HepG2 (cell line): ENCODE results near the gene CD300LF. TPM values are rescaled to one million over a fixed set of nuclear protein-coding genes. Genes with fewer than 3 reads are reported as not detected.
A peak's percentile ranks its signal among the peaks of the same experiment; 100 is the strongest.

Source experiments
- AKAP8 ChIP-seq: sonication (generic); formaldehyde crosslinking; IDR thresholded peaks from 2 replicates; pipeline ENCODE4 v1.5.1; 2020; ENCODE audit warnings: mild to moderate bottlenecking, missing genetic modification reagents
- ARID2 ChIP-seq: sonication (generic); formaldehyde crosslinking; IDR thresholded peaks from 2 replicates; pipeline ENCODE4 v1.8.1; 2022; ENCODE audit warnings: mild to moderate bottlenecking, missing genetic modification reagents, borderline replicate concordance
- HES4 ChIP-seq: sonication (generic); formaldehyde crosslinking; IDR thresholded peaks from 2 replicates; pipeline ENCODE4 v1.9.0; 2021; ENCODE audit warnings: mild to moderate bottlenecking, missing genetic modification reagents, borderline replicate concordance
- KDM5A ChIP-seq: fragments of 200-600 bp; sonication (generic); IDR thresholded peaks from 2 replicates; pipeline ENCODE4 v1.7.0; 2018; ENCODE audit warnings: antibody characterized with exemption, mild to moderate bottlenecking, low read length, borderline replicate concordance
- MYNN ChIP-seq: sonication (generic); formaldehyde crosslinking; IDR thresholded peaks from 2 replicates; pipeline ENCODE4 v1.4.0; 2020; ENCODE audit warnings: mild to moderate bottlenecking, low read depth, missing genetic modification reagents
- NCOA1 ChIP-seq: sonication (generic); formaldehyde crosslinking; IDR thresholded peaks from 2 replicates; pipeline ENCODE4 v1.9.0; 2021; ENCODE audit warnings: missing genetic modification reagents
- NFE2 ChIP-seq: sonication (generic); formaldehyde crosslinking; IDR thresholded peaks from 2 replicates; pipeline ENCODE4 v1.4.0; 2020; ENCODE audit warnings: missing genetic modification reagents
- NFYC ChIP-seq: IDR thresholded peaks from 2 replicates; pipeline ENCODE4 v1.6.1; 2016; ENCODE audit warnings: missing genetic modification reagents, missing compliant biosample characterization
- NR3C1 ChIP-seq: sonication (generic); formaldehyde crosslinking; IDR thresholded peaks from 2 replicates; pipeline ENCODE4 v1.4.0; 2020; ENCODE audit warnings: missing genetic modification reagents
- RBM39 ChIP-seq: fragments of 200-400 bp; formaldehyde crosslinking; IDR thresholded peaks from one replicate; pipeline ENCODE4 v1.6.1; 2018; ENCODE audit warnings: antibody characterized with exemption, mild to moderate bottlenecking, low read depth, low read length; ENCODE audit not compliant: poor library complexity, severe bottlenecking
- SUZ12 ChIP-seq: fragments of 150-350 bp; IDR thresholded peaks from 2 replicates; pipeline ENCODE4 v1.6.1; 2014; ENCODE audit warnings: low read depth, low read length
- TAF15 ChIP-seq: fragments of 200-400 bp; formaldehyde crosslinking; IDR thresholded peaks from one replicate; pipeline ENCODE4 v1.6.1; 2018; ENCODE audit warnings: mild to moderate bottlenecking, low read depth, low read length; ENCODE audit not compliant: poor library complexity, severe bottlenecking
- ZNF136 ChIP-seq: sonication (generic); formaldehyde crosslinking; IDR thresholded peaks from 2 replicates; pipeline ENCODE4 v1.8.1; 2022; ENCODE audit warnings: low read depth, mild to moderate bottlenecking, moderate library complexity, missing genetic modification reagents
- ZNF274 ChIP-seq: sonication (generic); formaldehyde crosslinking; IDR thresholded peaks from 2 replicates; pipeline ENCODE4 v1.5.1; 2020; ENCODE audit warnings: mild to moderate bottlenecking, missing genetic modification reagents
- ZNF350 ChIP-seq: sonication (generic); formaldehyde crosslinking; IDR thresholded peaks from 2 replicates; pipeline ENCODE4 v1.4.0; 2020; ENCODE audit warnings: mild to moderate bottlenecking, low read depth, missing genetic modification reagents, borderline replicate concordance
- ZNF547 ChIP-seq: sonication (generic); formaldehyde crosslinking; IDR thresholded peaks from 2 replicates; pipeline ENCODE4 v1.5.1; 2020; ENCODE audit warnings: mild to moderate bottlenecking, missing genetic modification reagents
- ZNF615 ChIP-seq: sonication (generic); formaldehyde crosslinking; IDR thresholded peaks from 2 replicates; pipeline ENCODE4 v1.5.0; 2020; ENCODE audit warnings: mild to moderate bottlenecking, missing genetic modification reagents, borderline replicate concordance
- ZNF776 ChIP-seq: sonication (generic); formaldehyde crosslinking; IDR thresholded peaks from 2 replicates; pipeline ENCODE4 v1.4.0; 2020; ENCODE audit warnings: mild to moderate bottlenecking, missing genetic modification reagents
- ZNF879 ChIP-seq: sonication (generic); formaldehyde crosslinking; IDR thresholded peaks from 2 replicates; pipeline ENCODE4 v1.8.1; 2023; ENCODE audit warnings: missing genetic modification reagents
- polyA plus RNA-seq, 8 experiments: library from polyadenylated mRNA; depleted of rRNA in 3 of 8; stranded (reverse) in 7 of 8; unstranded in 1 of 8; fragments of >200 nt; fragmentation: Illumina TruSeq in 4 of 8; extraction: Trizol in 4 of 8; gene quantifications; 2 replicates each; pipeline versions ENCODE4 v1.2.1 to v1.2.3, GENCODE V29; 2011 to 2016; ENCODE audit warnings: low read depth in 4 of 8, missing spikeins in 1 of 8, mixed read lengths in 1 of 8; ENCODE audit not compliant: insufficient read depth in 1 of 8
- total RNA-seq, 5 experiments: library from RNA; depleted of rRNA; stranded (reverse); fragments of >200 nt; fragmentation: Illumina TruSeq; extraction: Trizol; gene quantifications; 2 replicates each; pipeline ENCODE4 v1.2.3, GENCODE V29; 2016; ENCODE audit warnings: low read depth in 1 of 5
- TF ChIP-seq, protein P1 (sequence below): sonication (generic); formaldehyde crosslinking; IDR thresholded peaks from 2 replicates; pipeline ENCODE4 v1.5.1; 2020; ENCODE audit warnings: mild to moderate bottlenecking, missing genetic modification reagents, moderate library complexity
- TF ChIP-seq, protein P2 (sequence below): sonication (generic); formaldehyde crosslinking; IDR thresholded peaks from 2 replicates; pipeline ENCODE4 v1.4.0; 2020; ENCODE audit warnings: mild to moderate bottlenecking, missing genetic modification reagents
- TF ChIP-seq, protein P3 (sequence below): sonication (generic); formaldehyde crosslinking; IDR thresholded peaks from 2 replicates; pipeline ENCODE4 v1.4.0; 2020; ENCODE audit warnings: low read depth, mild to moderate bottlenecking, missing genetic modification reagents

Gene CD300LF
- total and polyA plus RNA-seq, 2 of the 13 experiments (the other 11 are each of a cell fraction or from before 2014, with no cell fraction given): not detected

DNA sequence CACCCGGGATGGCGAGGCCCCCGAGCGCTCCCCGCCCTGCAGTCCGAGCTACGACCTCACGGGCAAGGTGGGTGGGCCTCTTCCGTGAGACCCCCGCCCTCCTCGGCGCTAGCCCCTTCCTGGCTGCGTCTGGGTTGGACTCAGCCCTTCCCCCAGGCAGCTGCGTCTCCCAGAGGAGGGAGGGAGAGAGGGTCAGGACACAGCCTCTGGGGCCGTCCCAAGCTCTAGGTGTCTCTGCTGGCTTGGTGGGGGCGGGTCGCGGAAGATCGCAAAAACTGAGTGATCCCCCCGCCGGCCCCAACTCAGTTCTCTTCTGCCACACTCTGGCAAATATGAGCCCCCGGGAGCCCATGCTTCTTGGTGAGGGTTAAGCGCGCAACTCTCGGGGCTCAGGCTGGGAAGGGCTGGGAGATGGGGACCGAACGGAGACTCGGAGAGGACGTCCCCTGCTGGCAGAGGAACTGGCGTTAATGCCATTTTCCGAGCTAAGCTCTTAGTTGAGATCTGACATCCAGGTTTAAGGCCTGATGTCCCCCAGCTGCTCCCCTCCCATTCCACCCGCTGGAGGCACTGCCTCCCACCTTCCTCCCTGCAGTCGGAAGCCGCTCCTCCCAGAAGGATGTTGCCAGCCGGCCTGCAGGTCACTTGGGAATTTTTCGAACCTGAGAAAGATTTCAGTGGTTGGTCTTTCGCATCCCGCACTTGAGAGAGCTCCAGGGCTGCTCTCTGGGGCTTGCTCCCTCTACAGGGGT lies 24.8 kb upstream of the CD300LF start (continued):
- TF ChIP-seq KDM5A (no peak), ZNF615 (CRISPR knock-in tag) (no peak), TAF15 (no peak), NR3C1 (no peak), NFYC (CRISPR knock-in tag) (no peak), ARID2 (CRISPR knock-in tag) (no peak), HES4 (peak; percentile 5; the same call in 1 of the 2 replicates), MYNN (CRISPR knock-in tag) (no peak), ZNF879 (CRISPR knock-in tag) (no peak), ZNF776 (CRISPR knock-in tag) (no peak), ZNF547 (CRISPR knock-in tag) (no peak), ZNF136 (CRISPR knock-in tag) (no peak), NCOA1 (no peak), SUZ12 (no peak), AKAP8 (0 out of 2 replicates have a peak, but pooled peaks have one; percentile 49), ZNF274 (CRISPR knock-in tag) (no peak), ZNF350 (CRISPR knock-in tag) (no peak), RBM39 (no peak), NFE2 (CRISPR knock-in tag) (0 out of 2 replicates have a peak, but pooled peaks have one; percentile 4)
- TF ChIP-seq, protein P1, sequence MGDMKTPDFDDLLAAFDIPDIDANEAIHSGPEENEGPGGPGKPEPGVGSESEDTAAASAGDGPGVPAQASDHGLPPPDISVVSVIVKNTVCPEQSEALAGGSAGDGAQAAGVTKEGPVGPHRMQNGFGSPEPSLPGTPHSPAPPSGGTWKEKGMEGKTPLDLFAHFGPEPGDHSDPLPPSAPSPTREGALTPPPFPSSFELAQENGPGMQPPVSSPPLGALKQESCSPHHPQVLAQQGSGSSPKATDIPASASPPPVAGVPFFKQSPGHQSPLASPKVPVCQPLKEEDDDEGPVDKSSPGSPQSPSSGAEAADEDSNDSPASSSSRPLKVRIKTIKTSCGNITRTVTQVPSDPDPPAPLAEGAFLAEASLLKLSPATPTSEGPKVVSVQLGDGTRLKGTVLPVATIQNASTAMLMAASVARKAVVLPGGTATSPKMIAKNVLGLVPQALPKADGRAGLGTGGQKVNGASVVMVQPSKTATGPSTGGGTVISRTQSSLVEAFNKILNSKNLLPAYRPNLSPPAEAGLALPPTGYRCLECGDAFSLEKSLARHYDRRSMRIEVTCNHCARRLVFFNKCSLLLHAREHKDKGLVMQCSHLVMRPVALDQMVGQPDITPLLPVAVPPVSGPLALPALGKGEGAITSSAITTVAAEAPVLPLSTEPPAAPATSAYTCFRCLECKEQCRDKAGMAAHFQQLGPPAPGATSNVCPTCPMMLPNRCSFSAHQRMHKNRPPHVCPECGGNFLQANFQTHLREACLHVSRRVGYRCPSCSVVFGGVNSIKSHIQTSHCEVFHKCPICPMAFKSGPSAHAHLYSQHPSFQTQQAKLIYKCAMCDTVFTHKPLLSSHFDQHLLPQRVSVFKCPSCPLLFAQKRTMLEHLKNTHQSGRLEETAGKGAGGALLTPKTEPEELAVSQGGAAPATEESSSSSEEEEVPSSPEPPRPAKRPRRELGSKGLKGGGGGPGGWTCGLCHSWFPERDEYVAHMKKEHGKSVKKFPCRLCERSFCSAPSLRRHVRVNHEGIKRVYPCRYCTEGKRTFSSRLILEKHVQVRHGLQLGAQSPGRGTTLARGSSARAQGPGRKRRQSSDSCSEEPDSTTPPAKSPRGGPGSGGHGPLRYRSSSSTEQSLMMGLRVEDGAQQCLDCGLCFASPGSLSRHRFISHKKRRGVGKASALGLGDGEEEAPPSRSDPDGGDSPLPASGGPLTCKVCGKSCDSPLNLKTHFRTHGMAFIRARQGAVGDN (CRISPR knock-in tag): peak; percentile 26
- TF ChIP-seq, protein P2, sequence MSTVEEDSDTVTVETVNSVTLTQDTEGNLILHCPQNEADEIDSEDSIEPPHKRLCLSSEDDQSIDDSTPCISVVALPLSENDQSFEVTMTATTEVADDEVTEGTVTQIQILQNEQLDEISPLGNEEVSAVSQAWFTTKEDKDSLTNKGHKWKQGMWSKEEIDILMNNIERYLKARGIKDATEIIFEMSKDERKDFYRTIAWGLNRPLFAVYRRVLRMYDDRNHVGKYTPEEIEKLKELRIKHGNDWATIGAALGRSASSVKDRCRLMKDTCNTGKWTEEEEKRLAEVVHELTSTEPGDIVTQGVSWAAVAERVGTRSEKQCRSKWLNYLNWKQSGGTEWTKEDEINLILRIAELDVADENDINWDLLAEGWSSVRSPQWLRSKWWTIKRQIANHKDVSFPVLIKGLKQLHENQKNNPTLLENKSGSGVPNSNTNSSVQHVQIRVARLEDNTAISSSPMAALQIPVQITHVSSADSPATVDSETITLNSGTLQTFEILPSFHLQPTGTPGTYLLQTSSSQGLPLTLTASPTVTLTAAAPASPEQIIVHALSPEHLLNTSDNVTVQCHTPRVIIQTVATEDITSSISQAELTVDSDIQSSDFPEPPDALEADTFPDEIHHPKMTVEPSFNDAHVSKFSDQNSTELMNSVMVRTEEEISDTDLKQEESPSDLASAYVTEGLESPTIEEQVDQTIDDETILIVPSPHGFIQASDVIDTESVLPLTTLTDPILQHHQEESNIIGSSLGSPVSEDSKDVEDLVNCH (CRISPR knock-in tag): no peak
- TF ChIP-seq, protein P3, sequence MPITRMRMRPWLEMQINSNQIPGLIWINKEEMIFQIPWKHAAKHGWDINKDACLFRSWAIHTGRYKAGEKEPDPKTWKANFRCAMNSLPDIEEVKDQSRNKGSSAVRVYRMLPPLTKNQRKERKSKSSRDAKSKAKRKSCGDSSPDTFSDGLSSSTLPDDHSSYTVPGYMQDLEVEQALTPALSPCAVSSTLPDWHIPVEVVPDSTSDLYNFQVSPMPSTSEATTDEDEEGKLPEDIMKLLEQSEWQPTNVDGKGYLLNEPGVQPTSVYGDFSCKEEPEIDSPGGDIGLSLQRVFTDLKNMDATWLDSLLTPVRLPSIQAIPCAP (CRISPR knock-in tag): no peak; the same call in 1 of the 2 replicates
